Right lobe of liver (tissue), 6 donors: ENCODE results near the gene SLC44A5. TPM values are rescaled to one million over a fixed set of nuclear protein-coding genes. Genes with fewer than 3 reads are reported as not detected.
"Not testable (repeated sequence)": the region's sequence is repeated elsewhere in the genome, so short reads cannot be mapped to it uniquely, and the experiment has no call there.

Source experiments
- ATAC-seq, 4 donors: fragments of 200-7000 bp; cut with Tn5 transposase; one replicate each; pipeline ENCODE4 v1.9.1; 2020; ENCODE audit warnings: mild to moderate bottlenecking in 4 of 4, moderate library complexity in 4 of 4
- DNase-seq, 3 donors: peaks; one replicate each; pipeline ENCODE4 v3.0.0-alpha.2; 2020
- H3K27ac ChIP-seq, 3 donors: fragments of 200-600 bp; one replicate each; pipeline ENCODE4 v1.8.0; 2022
- H3K27me3 ChIP-seq, 2 donors: fragments of 200-600 bp; one replicate each; pipeline ENCODE4 v1.8.0; 2022
- H3K36me3 ChIP-seq, 4 donors: fragments of 200-600 bp; sonication (generic) in 1 of 4; one replicate each; pipeline versions ENCODE4 v1.5.1 to v1.8.0; 2017 to 2022; ENCODE audit warnings: control low read depth in 1 of 4
- H3K4me1 ChIP-seq, 4 donors: fragments of 200-600 bp; sonication (generic) in 1 of 4; one replicate each; pipeline versions ENCODE4 v1.5.1 to v1.8.0; 2017 to 2022; ENCODE audit warnings: control low read depth in 1 of 4
- H3K4me3 ChIP-seq, 3 donors: fragments of 200-600 bp; one replicate each; pipeline ENCODE4 v1.8.0; 2022
- H3K9me3 ChIP-seq, 4 donors: fragments of 200-600 bp; sonication (generic) in 1 of 4; one replicate each; pipeline versions ENCODE4 v1.5.1 to v1.8.0; 2017 to 2022; ENCODE audit warnings: control low read depth in 1 of 4
- CTCF ChIP-seq, 4 donors: fragments of 200-600 bp in 3 of 4; fragments of 450-650 bp in 1 of 4; IDR thresholded peaks; one replicate each; pipeline versions ENCODE4 v1.5.1 to v1.8.0; 2016 to 2022; ENCODE audit warnings: antibody characterized with exemption in 4 of 4, mild to moderate bottlenecking in 2 of 4
- POLR2A ChIP-seq: fragments of 450-650 bp; IDR thresholded peaks from one replicate; pipeline ENCODE4 v1.6.1; 2017; ENCODE audit warnings: antibody characterized with exemption, mild to moderate bottlenecking
- WGBS: methylation state at CpG from one replicate; pipeline ENCODE4 v1.1.6; 2018; ENCODE audit warnings: low coverage, low lambda C conversion rate; ENCODE audit not compliant: insufficient coverage; ENCODE audit errors: missing lambda C conversion rate; 5-methylcytosine and 5-hydroxymethylcytosine counted together
- intact Hi-C, 2 donors: fragments of 100-400 bp; cut with DNase I; formaldehyde crosslinking; loops; one replicate each; pipeline versions ENCODE4 v1.11.2 to v1.14.1; 2022
- total RNA-seq, 6 experiments: library from RNA; depleted of rRNA in 2 of 6; stranded (reverse); fragments of >200 nt in 2 of 6; fragmentation: NEBNext Ultra II Directional in 3 of 6; extraction: Animal tissue kit (Norgen Biotek cat#: 25700) in 3 of 6; gene quantifications; one replicate each; pipeline versions ENCODE4 v1.1.0 to v1.2.4, GENCODE V29; 2016 to 2023
- donor health status: DM: no; HTN: yes; CAD: no.
- donor health status: DM: no; HTN: no; CAD: no.
- donor health status: DM: no; HTN: no; CAD: no.
- donor health status: DM: no; HTN: yes; CAD: no.
- donor health status: DM: no; HTN: yes; CAD: no.

SLC44A5 gene
- total RNA-seq, 6 experiments from 2014 or later, result 0.14 to 1.4 (median 0.59) TPM; not detected in 1

GRCh38 chr1:75274920-75275506 is 335.9 kb downstream of the SLC44A5 start:
- DNase-seq, result no peak
- Histone ChIP-seq H3K9me3 (no peaks in the 10 kb centered on the region), H3K4me3 (no peak overlapping the region), H3K4me1 (no peaks in the 10 kb centered on the region), H3K27me3 (no peaks in the 10 kb centered on the region), H3K36me3 (no peaks in the 10 kb centered on the region), H3K27ac (no peak overlapping the region)
- no peak for TF ChIP-seq POLR2A
- intact Hi-C loops, result no loop called here
- no peak for ATAC-seq

DNA sequence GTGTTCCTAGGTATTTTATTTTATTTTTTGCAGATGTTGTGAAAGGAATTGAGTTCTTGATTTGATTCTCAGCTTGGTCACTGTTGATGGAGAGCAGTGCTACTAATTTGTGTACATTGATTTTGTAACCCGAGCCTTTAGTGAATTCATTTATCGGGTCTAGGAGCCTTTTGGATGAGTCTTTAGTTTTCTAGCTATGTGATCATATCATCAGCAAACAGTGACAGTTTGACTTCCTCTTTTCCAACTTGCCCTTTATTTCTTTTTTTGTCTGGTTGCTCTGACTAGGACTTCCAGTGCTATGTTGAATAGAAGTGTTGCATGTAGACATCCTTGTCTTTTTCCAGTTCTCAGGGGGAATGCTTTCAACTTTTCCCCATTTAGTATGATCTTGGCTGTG is 337.8 kb downstream of the SLC44A5 start:
- Histone ChIP-seq H3K36me3 (no peaks in the 10 kb centered on the region), H3K27me3 (no peaks in the 10 kb centered on the region), H3K4me1 (no peaks in the 10 kb centered on the region), H3K9me3 (no peaks in the 10 kb centered on the region), H3K4me3 (no peak overlapping the region), H3K27ac (no peak overlapping the region)
- 37% methylated on average over 2 of the region's 2 CpGs for WGBS
- no peak for ATAC-seq
- intact Hi-C loops, result no loop called here
- TF ChIP-seq POLR2A, result no peak
- TF ChIP-seq CTCF (IDR thresholded peaks at IDR 0.05), result no peak
- no peak for DNase-seq

DNA sequence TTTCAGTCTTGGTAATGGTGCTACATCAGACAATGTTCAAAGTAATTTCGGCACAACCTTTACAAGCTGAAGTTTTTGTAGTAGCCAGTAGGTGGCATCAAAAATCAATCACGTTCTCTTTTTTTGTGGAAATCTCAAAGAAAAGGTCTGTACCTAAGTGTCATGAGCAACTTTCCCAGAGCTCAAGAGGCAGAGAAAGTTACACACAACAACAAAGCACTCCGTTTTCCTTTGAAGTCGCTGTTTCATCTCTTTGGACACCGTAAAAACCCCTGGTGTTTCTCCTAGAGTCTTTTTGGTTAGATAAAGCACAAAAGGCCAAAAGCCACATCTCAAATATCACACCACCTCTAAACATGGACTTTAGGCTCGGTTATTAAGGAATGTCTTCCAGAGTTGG is 345.1 kb downstream of the SLC44A5 start:
- Histone ChIP-seq H3K36me3 (no peaks in the 10 kb centered on the region), H3K4me1 (no peaks in the 10 kb centered on the region), H3K9me3 (no peaks in the 10 kb centered on the region), H3K27ac (no peak overlapping the region), H3K4me3 (no peak overlapping the region), H3K27me3 (no peaks in the 10 kb centered on the region)
- intact Hi-C loops, result loop anchor here in 1 of 2 donors (10.0 kb wide), 1 partner anchor 369 kb away; no protein-coding TSS in a partner anchor
- peak; percentile 57 to 64 (median 61) for TF ChIP-seq CTCF (IDR thresholded peaks at IDR 0.05)
- no peak for TF ChIP-seq POLR2A
- 5% methylated on average over 6 of the region's 6 CpGs for WGBS
- ATAC-seq, result peak; percentile 64 to 84 (median 81)
- DNase-seq, result no peak

DNA sequence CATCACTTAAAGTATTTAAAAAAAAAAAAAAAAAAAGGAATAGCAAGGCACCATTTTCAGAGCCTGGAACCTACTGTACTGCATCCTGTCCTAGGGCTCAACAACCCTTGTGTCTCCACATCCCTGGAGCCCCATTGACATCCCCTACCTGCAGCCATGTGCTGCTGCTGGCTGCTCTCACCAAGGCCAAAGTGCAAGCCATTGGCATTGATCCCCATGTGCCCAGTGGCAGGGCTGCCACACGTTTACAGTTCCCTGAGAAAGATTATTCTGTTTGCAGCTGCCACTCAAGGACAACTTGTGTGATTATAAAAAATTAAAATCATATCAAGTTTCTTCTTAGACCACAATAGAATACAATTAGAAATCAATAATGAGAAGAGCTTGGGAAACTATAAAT is 346.8 kb downstream of the SLC44A5 start:
- TF ChIP-seq POLR2A (no peak), CTCF (IDR thresholded peaks at IDR 0.05) (no peak)
- 13% methylated on average over 1 of the region's 1 CpG for WGBS
- H3K4me3 ChIP-seq, result no peak overlapping the region
- H3K27ac ChIP-seq, result no peak overlapping the region
- no peaks in the 10 kb centered on the region for H3K36me3 ChIP-seq
- no peaks in the 10 kb centered on the region for H3K27me3 ChIP-seq
- DNase-seq, result no peak
- intact Hi-C loops, result loop anchor here in 1 of 2 donors (10.0 kb wide), 1 partner anchor 371 kb away; no protein-coding TSS in a partner anchor
- no peaks in the 10 kb centered on the region for H3K9me3 ChIP-seq
- H3K4me1 ChIP-seq, result no peaks in the 10 kb centered on the region
- ATAC-seq, result peak in 2 of 4 donors; percentile 38 to 44

DNA sequence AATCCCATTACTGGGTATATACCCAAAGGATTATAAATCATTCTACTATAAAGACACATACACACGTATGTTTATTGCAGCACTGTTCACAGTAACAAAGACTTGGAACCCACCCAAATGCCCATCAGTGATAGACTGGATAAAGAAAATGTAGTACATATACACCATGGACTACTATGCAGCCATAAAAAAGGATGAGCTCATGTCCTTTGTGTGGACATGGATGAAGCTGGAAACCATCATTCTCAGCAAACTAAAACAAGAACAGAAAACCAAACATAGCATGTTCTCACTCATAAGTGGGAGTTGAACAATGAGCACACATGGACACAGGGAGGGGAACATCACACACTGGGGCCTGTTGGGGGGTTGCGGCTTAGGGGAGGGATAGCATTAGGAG is 347.3 kb downstream of the SLC44A5 start:
- H3K9me3 ChIP-seq, result not testable (repeated sequence)

DNA sequence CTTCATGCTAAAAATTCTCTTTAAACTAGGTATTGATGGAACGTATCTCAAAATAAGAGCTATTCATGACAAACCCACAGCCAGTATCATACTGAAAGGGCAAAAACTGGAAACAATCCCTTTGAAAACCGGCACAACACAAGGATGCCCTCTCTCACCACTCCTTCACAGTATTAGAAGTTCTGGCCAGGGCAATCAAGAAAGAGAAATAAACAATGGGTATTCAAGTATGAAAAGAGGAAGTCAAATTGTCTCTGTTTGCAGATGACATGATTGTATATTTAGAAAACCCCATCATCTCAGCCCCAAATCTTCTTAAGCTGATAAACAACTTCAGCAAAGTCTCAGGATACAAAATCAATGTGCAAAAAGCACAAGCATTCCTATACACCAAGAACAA is 349.0 kb downstream of the SLC44A5 start:
- intact Hi-C loops, result loop anchor here in 1 of 2 donors (10.0 kb wide), 1 partner anchor 373 kb away; no protein-coding TSS in a partner anchor
- WGBS, result 39% methylated on average over 2 of the region's 2 CpGs
- H3K36me3 ChIP-seq, H3K9me3 ChIP-seq, ATAC-seq, DNase-seq, H3K4me3 ChIP-seq, H3K27ac ChIP-seq, H3K27me3 ChIP-seq, H3K4me1 ChIP-seq: not testable (repeated sequence)

More for the DNA sequence above, 347.3 kb downstream of the SLC44A5 start:
- not testable (repeated sequence) for ATAC-seq, H3K4me1 ChIP-seq, DNase-seq, H3K4me3 ChIP-seq, H3K27ac ChIP-seq, H3K27me3 ChIP-seq, H3K36me3 ChIP-seq
- 33% methylated on average over 1 of the region's 2 CpGs for WGBS
- intact Hi-C loops, result loop anchor here in 1 of 2 donors (10.0 kb wide), 1 partner anchor 371 kb away; no protein-coding TSS in a partner anchor
